ENCODE measurements around the gene SYK. TPM values are rescaled to one million over a fixed set of nuclear protein-coding genes. Genes with fewer than 3 reads are reported as not detected.

SYK gene
- total RNA-seq, 1 donor from 2014 or later = 10.7 TPM

DNA sequence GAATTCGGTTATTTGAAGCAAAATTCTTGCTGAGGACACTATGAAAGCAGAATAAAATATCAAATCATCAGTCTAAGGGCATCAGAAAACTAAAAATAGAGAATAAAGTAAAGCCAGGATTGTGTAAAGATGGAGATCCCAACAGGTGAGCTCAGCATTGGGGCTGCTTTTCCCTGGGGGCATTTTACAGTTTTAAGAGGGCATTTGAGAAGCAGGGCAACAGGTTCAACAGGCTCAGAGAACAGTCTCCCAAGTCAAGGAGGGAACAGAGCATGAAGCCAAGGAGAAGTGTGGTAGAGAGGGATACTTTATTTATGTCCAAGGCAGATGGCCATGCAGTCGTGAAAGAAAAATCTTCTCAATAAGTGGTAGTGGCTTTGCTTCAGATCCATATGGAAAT, 145.4 kb downstream of the SYK start:
- Mint-ChIP-seq H3K4me1 (ENCODE audit: low read depth, unreplicated experiment) (no peaks in the 10 kb centered on the region), H3K27me3 (ENCODE audit: unreplicated experiment) (no peaks in the 10 kb centered on the region), H3K9me3 (ENCODE audit: unreplicated experiment) (no peaks in the 10 kb centered on the region), H3K36me3 (ENCODE audit: unreplicated experiment) (no peaks in the 10 kb centered on the region), H3K27ac (ENCODE audit: unreplicated experiment) (no peak overlapping the region), H3K4me3 (ENCODE audit: unreplicated experiment) (no peak overlapping the region)
- TF ChIP-seq, protein P1, sequence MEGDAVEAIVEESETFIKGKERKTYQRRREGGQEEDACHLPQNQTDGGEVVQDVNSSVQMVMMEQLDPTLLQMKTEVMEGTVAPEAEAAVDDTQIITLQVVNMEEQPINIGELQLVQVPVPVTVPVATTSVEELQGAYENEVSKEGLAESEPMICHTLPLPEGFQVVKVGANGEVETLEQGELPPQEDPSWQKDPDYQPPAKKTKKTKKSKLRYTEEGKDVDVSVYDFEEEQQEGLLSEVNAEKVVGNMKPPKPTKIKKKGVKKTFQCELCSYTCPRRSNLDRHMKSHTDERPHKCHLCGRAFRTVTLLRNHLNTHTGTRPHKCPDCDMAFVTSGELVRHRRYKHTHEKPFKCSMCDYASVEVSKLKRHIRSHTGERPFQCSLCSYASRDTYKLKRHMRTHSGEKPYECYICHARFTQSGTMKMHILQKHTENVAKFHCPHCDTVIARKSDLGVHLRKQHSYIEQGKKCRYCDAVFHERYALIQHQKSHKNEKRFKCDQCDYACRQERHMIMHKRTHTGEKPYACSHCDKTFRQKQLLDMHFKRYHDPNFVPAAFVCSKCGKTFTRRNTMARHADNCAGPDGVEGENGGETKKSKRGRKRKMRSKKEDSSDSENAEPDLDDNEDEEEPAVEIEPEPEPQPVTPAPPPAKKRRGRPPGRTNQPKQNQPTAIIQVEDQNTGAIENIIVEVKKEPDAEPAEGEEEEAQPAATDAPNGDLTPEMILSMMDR (IDR thresholded peaks at IDR 0.05; ENCODE audit: partially characterized antibody, unreplicated experiment) = no peak
- DNase-seq = no peak

Other genes with a start within 250 kb of the SYK start
- gene DIRAS2, start 159.0 kb upstream of the SYK start, total RNA-seq (ENCODE audit: unreplicated experiment) = 0.27 TPM

Data from glutamatergic neuron (in vitro differentiated cells).